ENCODE results near the gene IDH3B. TPM values are rescaled to one million over a fixed set of nuclear protein-coding genes. Genes with fewer than 3 reads are reported as not detected.

The IDH3B gene
- total and polyA plus RNA-seq, 2 donors (not counting 3 experiments of a cell fraction or from before 2014, with no cell fraction given), result 86.9 to 177 TPM

- dilution Hi-C loops (cut with MboI; ENCODE audit: extremely low pct_ligation_motif_present, low sequenced_read_pairs), result no loop called here
Measured at GRCh38 chr20:2616634-2617033, 47.4 kb downstream of the IDH3B start.

More at GRCh38 chr20:2616634-2617033, 47.4 kb downstream of the IDH3B start:
- POLR2A ChIA-PET, result no interaction called here
- H3K9me1 ChIP-seq (replicated peaks; ENCODE audit: control insufficient read depth, extremely low read depth, insufficient read depth, low read length), result no peaks in the 10 kb centered on the region
- H3K27ac ChIP-seq (ENCODE audit: insufficient read depth, low read depth, low read length), result no peak overlapping the region
- H3K9ac ChIP-seq (replicated peaks; ENCODE audit: extremely low read depth, insufficient read depth, low read length), result no peak overlapping the region
- CTCF ChIA-PET, result no interaction called here
- no peak overlapping the region for H3K4me3 ChIP-seq (replicated peaks in 1 of 3; ENCODE audit: insufficient read depth in 1 of 3, low read depth in 1 of 3, low read length in 3 of 3)
- intact Hi-C loops (cut with micrococcal nuclease), result no loop called here
- no peak overlapping the region for H2AFZ ChIP-seq (ENCODE audit: low read depth, low read length)
- DNase-seq (ENCODE audit: low read depth, low spot score) (no peak), FAIRE-seq (no peak)
- no peaks in the 10 kb centered on the region for H3K4me1 ChIP-seq (ENCODE audit: control insufficient read depth, extremely low read depth, insufficient read depth, low read length)
- TF ChIP-seq GATA2 (IDR thresholded peaks at IDR 0.05; ENCODE audit: insufficient read depth, insufficient read length, low read depth, low read length) (no peak), FOS (IDR thresholded peaks at IDR 0.05; ENCODE audit: borderline replicate concordance, insufficient read depth, low read length) (no peak), POLR2A (IDR thresholded peaks at IDR 0.05; ENCODE audit: low read depth, low read length) (no peak), MYC (IDR thresholded peaks at IDR 0.05; ENCODE audit: low read depth, low read length) (no peak), EZH2 (IDR thresholded peaks at IDR 0.05; ENCODE audit: borderline replicate concordance, low read depth, low read length, severe bottlenecking) (no peak), POLR2AphosphoS5 (IDR thresholded peaks at IDR 0.05; ENCODE audit: insufficient read depth, low read depth, low read length) (no peak), MAX (IDR thresholded peaks at IDR 0.05; ENCODE audit: insufficient read depth, insufficient read length) (no peak), JUN (IDR thresholded peaks at IDR 0.05; ENCODE audit: borderline replicate concordance, insufficient read depth, insufficient read length, low read depth) (no peak), CTCF (IDR thresholded peaks at IDR 0.05; ENCODE audit: extremely low read depth in 1 of 2, insufficient read depth in 1 of 2, low read depth in 1 of 2, low read length in 2 of 2) (no peak)
- no peaks in the 10 kb centered on the region for H4K20me1 ChIP-seq (replicated peaks; ENCODE audit: control insufficient read depth, extremely low read depth, insufficient read depth, low read length)
- H3K36me3 ChIP-seq (ENCODE audit: control insufficient read depth in 2 of 2, extremely low read depth in 1 of 2, insufficient read depth in 2 of 2, low read length in 2 of 2), result no peaks in the 10 kb centered on the region
- H3K4me2 ChIP-seq (ENCODE audit: insufficient read depth, low read length), result no peak overlapping the region
- H3K9me3 ChIP-seq (replicated peaks; ENCODE audit: control insufficient read depth, insufficient read depth, low read length), result no peaks in the 10 kb centered on the region
- BruUV-seq (replicated peaks), result no TSS peak
- H3K27me3 ChIP-seq (ENCODE audit: control insufficient read depth in 2 of 2, insufficient read depth in 2 of 2, low read length in 2 of 2), result peaks cover 2 to 3% of the 10 kb centered on the region in 2 experiments
- no peaks in the 10 kb centered on the region for H3K79me2 ChIP-seq (ENCODE audit: control insufficient read depth, insufficient read depth, low read length)
